Liver (tissue), 3 donors: ENCODE measurements around the gene RBMY1F.
"Not testable (repeated sequence)": the region's sequence is repeated elsewhere in the genome, so short reads cannot be mapped to it uniquely, and the experiment has no call there.

Experiments used
- FOXA1 ChIP-seq: IDR thresholded peaks from 2 replicates; pipeline ENCODE4 v1.6.1; 2016; ENCODE audit warnings: antibody characterized with exemption
- GABPA ChIP-seq, 2 donors: IDR thresholded peaks in 1 of 2; conservative IDR thresholded peaks in 1 of 2; 2 replicates each; pipeline ENCODE4 v1.6.1; 2016; ENCODE audit warnings: antibody characterized with exemption in 2 of 2, mild to moderate bottlenecking in 1 of 2, moderate library complexity in 1 of 2
- RAD21 ChIP-seq, 2 donors: IDR thresholded peaks; 2 replicates each; pipeline ENCODE4 v1.6.1; 2016; ENCODE audit warnings: antibody characterized with exemption in 2 of 2, mild to moderate bottlenecking in 2 of 2
- RXRA ChIP-seq, 2 donors: IDR thresholded peaks; 2 replicates each; pipeline ENCODE4 v1.6.1; 2017 to 2018; ENCODE audit warnings: antibody characterized with exemption in 2 of 2, mild to moderate bottlenecking in 1 of 2
- SP1 ChIP-seq: IDR thresholded peaks from 2 replicates; pipeline ENCODE4 v1.6.1; 2018; ENCODE audit warnings: antibody characterized with exemption, mild to moderate bottlenecking
- TAF1 ChIP-seq: conservative IDR thresholded peaks from 2 replicates; pipeline ENCODE4 v1.6.1; 2016; ENCODE audit warnings: antibody characterized with exemption, mild to moderate bottlenecking
- YY1 ChIP-seq: IDR thresholded peaks from 2 replicates; pipeline ENCODE4 v1.6.1; 2016; ENCODE audit warnings: antibody characterized with exemption, mild to moderate bottlenecking
- TF ChIP-seq, protein P1 (sequence below): fragments of 150-350 bp; IDR thresholded peaks from 2 replicates; pipeline ENCODE4 v1.5.1; 2017; ENCODE audit warnings: improper control_type of control experiment, low read depth, low read length; ENCODE audit not compliant: missing input control
- TF ChIP-seq, protein P2 (sequence below): IDR thresholded peaks from 2 replicates; pipeline ENCODE4 v1.6.1; 2016; ENCODE audit warnings: antibody characterized with exemption
- TF ChIP-seq, protein P3 (sequence below): IDR thresholded peaks from 2 replicates; pipeline ENCODE4 v1.6.1; 2016; ENCODE audit warnings: antibody characterized with exemption
- TF ChIP-seq, protein P4 (sequence below): IDR thresholded peaks from 2 replicates; pipeline ENCODE4 v1.6.1; 2016; ENCODE audit warnings: antibody characterized with exemption, mild to moderate bottlenecking
- donor health status: healthy.
- donor health status: healthy.

DNA sequence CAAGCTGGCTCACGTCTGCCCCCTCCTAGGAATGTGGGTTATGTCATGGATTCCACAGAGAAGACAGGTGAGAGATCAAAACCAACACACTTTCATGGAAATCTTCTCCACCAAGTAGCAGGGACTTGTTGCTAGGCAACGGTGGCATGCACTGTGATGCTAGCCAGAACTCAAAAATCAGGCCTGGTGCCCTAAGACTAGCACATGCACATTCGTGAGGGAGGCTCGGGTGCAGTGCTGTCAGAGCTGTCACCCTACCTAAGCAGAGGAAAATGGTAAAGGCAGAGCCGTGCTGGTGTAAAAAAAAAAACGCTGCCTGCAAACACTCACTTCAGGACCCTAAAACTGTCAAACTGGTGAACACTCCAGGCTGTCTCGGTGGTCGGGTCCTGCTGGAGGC, 52.2 kb downstream of the RBMY1F start:
- TF ChIP-seq, protein P1, sequence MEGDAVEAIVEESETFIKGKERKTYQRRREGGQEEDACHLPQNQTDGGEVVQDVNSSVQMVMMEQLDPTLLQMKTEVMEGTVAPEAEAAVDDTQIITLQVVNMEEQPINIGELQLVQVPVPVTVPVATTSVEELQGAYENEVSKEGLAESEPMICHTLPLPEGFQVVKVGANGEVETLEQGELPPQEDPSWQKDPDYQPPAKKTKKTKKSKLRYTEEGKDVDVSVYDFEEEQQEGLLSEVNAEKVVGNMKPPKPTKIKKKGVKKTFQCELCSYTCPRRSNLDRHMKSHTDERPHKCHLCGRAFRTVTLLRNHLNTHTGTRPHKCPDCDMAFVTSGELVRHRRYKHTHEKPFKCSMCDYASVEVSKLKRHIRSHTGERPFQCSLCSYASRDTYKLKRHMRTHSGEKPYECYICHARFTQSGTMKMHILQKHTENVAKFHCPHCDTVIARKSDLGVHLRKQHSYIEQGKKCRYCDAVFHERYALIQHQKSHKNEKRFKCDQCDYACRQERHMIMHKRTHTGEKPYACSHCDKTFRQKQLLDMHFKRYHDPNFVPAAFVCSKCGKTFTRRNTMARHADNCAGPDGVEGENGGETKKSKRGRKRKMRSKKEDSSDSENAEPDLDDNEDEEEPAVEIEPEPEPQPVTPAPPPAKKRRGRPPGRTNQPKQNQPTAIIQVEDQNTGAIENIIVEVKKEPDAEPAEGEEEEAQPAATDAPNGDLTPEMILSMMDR: not testable (repeated sequence)
- TF ChIP-seq GABPA (IDR thresholded peaks at IDR 0.05 in 1 of 2, conservative IDR thresholded peaks at IDR 0.05 in 1 of 2); YY1; TAF1; SP1; RAD21 (IDR thresholded peaks at IDR 0.05); RXRA (IDR thresholded peaks at IDR 0.05); FOXA1: not testable (repeated sequence)
- TF ChIP-seq, protein P2, sequence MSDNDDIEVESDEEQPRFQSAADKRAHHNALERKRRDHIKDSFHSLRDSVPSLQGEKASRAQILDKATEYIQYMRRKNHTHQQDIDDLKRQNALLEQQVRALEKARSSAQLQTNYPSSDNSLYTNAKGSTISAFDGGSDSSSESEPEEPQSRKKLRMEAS: not testable (repeated sequence)
- TF ChIP-seq, protein P3, sequence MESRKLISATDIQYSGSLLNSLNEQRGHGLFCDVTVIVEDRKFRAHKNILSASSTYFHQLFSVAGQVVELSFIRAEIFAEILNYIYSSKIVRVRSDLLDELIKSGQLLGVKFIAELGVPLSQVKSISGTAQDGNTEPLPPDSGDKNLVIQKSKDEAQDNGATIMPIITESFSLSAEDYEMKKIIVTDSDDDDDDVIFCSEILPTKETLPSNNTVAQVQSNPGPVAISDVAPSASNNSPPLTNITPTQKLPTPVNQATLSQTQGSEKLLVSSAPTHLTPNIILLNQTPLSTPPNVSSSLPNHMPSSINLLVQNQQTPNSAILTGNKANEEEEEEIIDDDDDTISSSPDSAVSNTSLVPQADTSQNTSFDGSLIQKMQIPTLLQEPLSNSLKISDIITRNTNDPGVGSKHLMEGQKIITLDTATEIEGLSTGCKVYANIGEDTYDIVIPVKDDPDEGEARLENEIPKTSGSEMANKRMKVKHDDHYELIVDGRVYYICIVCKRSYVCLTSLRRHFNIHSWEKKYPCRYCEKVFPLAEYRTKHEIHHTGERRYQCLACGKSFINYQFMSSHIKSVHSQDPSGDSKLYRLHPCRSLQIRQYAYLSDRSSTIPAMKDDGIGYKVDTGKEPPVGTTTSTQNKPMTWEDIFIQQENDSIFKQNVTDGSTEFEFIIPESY: not testable (repeated sequence)
- TF ChIP-seq, protein P4, sequence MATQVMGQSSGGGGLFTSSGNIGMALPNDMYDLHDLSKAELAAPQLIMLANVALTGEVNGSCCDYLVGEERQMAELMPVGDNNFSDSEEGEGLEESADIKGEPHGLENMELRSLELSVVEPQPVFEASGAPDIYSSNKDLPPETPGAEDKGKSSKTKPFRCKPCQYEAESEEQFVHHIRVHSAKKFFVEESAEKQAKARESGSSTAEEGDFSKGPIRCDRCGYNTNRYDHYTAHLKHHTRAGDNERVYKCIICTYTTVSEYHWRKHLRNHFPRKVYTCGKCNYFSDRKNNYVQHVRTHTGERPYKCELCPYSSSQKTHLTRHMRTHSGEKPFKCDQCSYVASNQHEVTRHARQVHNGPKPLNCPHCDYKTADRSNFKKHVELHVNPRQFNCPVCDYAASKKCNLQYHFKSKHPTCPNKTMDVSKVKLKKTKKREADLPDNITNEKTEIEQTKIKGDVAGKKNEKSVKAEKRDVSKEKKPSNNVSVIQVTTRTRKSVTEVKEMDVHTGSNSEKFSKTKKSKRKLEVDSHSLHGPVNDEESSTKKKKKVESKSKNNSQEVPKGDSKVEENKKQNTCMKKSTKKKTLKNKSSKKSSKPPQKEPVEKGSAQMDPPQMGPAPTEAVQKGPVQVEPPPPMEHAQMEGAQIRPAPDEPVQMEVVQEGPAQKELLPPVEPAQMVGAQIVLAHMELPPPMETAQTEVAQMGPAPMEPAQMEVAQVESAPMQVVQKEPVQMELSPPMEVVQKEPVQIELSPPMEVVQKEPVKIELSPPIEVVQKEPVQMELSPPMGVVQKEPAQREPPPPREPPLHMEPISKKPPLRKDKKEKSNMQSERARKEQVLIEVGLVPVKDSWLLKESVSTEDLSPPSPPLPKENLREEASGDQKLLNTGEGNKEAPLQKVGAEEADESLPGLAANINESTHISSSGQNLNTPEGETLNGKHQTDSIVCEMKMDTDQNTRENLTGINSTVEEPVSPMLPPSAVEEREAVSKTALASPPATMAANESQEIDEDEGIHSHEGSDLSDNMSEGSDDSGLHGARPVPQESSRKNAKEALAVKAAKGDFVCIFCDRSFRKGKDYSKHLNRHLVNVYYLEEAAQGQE: not testable (repeated sequence)
